ENCODE data around the gene RRBP1.
A peak's percentile ranks its signal among the peaks of the same experiment; 100 is the strongest.

RRBP1 gene

DNA sequence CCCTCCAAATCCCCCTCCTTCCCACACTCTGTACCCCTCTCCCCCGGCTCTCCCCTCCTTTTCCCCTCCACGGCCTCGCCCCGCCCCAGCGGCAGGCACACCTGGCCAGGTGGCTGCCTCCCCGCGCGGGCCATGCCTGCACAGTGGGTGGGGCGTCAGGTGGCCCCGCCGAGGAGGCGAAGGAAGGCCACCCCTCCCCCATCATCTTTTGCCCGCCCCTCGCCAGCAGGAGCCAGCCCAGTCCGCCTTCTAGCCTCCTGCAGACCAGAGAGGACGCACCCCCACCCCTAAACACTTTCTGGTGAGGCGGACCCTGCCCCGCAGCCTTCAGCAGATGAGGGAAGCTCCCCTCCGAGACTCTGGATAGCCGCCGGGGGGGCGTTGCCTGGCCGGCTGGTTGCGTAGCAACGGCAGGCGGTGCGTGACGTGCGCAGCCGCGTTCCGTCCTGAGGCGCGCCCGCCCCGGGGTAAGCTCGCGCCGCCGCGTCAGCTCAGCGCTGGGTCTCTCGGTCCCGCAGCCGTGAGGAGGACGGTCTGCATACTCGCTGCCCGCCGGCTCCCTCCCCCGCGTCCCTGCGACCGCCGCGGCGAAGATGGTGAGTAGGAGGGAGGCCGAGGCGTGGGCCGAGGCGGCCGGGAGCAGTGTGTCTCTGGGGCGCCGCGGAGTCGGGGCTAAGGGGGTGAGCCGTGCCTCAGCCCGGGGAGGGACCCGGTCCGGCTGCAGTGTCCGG is 112.3 kb downstream of the RRBP1 start, which contains the start of gene DSTN:
Gene DSTN (plus strand): TSS at position 460 of the 731 bp plus-strand sequence. CDS start 134 bp downstream, at position 594.
- Histone ChIP-seq H3K36me3 (ENCODE audit: control insufficient read depth in 1 of 2, insufficient read depth in 2 of 2, low read length in 2 of 2) (no peaks in the 10 kb centered on the region), H3K27ac (ENCODE audit: low read depth, low read length) (peak within 1 kb of the TSS; percentile 96), H3K4me1 (ENCODE audit: control insufficient read depth in 1 of 2, insufficient read depth in 2 of 2, low read length in 2 of 2) (peaks cover 12 to 22% of the 10 kb centered on the region in 2 donors), H3K27me3 (ENCODE audit: control insufficient read depth in 1 of 2, insufficient read depth in 2 of 2, low read length in 2 of 2) (no peaks in the 10 kb centered on the region), H3K9ac (ENCODE audit: low read depth in 1 of 2, low read length in 2 of 2) (peak within 1 kb of the TSS; percentile 87 to 91), H3K9me3 (ENCODE audit: control insufficient read depth in 1 of 2, low read length in 2 of 2) (no peaks in the 10 kb centered on the region), H3K4me3 (ENCODE audit: low read depth in 1 of 2, low read length in 2 of 2) (peak within 1 kb of the TSS; percentile 91 to 95)

DNA sequence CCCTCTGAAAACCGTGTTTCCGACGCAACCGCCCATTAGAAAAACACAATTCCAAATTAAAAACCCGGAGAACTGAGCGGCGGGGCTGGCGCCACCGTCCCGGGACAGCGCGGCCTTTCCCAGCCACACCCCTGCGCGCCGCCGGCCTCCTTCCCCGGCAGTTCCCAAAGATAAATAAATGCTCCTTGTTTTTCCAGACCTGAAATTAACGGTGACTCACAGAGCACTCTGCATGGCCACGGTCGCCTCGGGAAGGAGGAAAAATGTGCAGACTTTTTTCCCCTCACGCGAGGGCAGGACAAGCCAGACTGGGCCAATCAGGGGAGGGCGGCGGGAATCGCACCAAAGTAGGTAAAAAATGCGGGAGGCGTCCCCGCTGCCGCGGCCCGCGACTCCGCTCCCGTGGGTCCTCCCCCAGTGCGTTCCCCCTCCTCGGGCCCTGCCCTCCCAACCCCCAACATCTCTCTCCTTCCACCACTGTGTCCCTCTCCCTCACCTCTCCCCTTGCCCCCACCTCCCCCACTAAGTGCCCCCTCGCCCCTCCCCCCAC is 113.0 kb downstream of the RRBP1 start:
- Histone ChIP-seq H3K27me3 (ENCODE audit: control insufficient read depth in 1 of 2, insufficient read depth in 2 of 2, low read length in 2 of 2) (no peaks in the 10 kb centered on the region), H3K4me1 (ENCODE audit: control insufficient read depth in 1 of 2, insufficient read depth in 2 of 2, low read length in 2 of 2) (peaks cover 12 to 22% of the 10 kb centered on the region in 2 donors), H3K36me3 (ENCODE audit: control insufficient read depth in 1 of 2, insufficient read depth in 2 of 2, low read length in 2 of 2) (no peaks in the 10 kb centered on the region), H3K4me3 (ENCODE audit: low read depth in 1 of 2, low read length in 2 of 2) (peak overlapping the region; percentile 47 to 91), H3K9ac (ENCODE audit: low read depth in 1 of 2, low read length in 2 of 2) (peak overlapping the region; percentile 35 to 53), H3K27ac (ENCODE audit: low read depth, low read length) (peak overlapping the region; percentile 96), H3K9me3 (ENCODE audit: control insufficient read depth in 1 of 2, low read length in 2 of 2) (no peaks in the 10 kb centered on the region)

GRCh38 chr20:17568045-17568788 is 113.8 kb downstream of the RRBP1 start:
- Histone ChIP-seq H3K4me1 (ENCODE audit: control insufficient read depth in 1 of 2, insufficient read depth in 2 of 2, low read length in 2 of 2) (peaks cover 12 to 22% of the 10 kb centered on the region in 2 donors), H3K27ac (ENCODE audit: low read depth, low read length) (peak overlapping the region; percentile 50), H3K9ac (ENCODE audit: low read depth in 1 of 2, low read length in 2 of 2) (peak overlapping the region; percentile 35 to 53), H3K27me3 (ENCODE audit: control insufficient read depth in 1 of 2, insufficient read depth in 2 of 2, low read length in 2 of 2) (no peaks in the 10 kb centered on the region), H3K36me3 (ENCODE audit: control insufficient read depth in 1 of 2, insufficient read depth in 2 of 2, low read length in 2 of 2) (no peaks in the 10 kb centered on the region), H3K4me3 (ENCODE audit: low read depth in 1 of 2, low read length in 2 of 2) (peak overlapping the region; percentile 47 to 91), H3K9me3 (ENCODE audit: control insufficient read depth in 1 of 2, low read length in 2 of 2) (no peaks in the 10 kb centered on the region)

DNA sequence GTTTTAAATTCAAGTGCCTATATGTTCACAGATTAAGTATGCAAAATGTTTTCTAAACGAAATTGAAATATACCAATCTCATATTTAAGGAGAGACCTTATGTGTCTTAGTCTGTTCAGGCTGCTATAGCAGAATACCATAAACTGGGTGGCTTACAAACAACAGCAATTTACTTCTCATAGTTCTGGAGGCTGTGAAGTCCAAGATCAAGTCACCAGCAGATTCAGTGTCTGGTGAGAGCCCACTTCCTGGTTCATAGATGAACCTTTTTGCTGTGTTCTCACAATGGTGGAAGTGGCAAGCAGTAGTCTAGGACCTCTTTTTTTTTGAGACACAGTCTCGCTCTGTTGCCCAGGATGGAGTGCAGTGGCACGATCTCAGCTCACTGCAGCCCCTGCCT is 115.7 kb downstream of the RRBP1 start:
- Histone ChIP-seq H3K36me3 (ENCODE audit: control insufficient read depth in 1 of 2, insufficient read depth in 2 of 2, low read length in 2 of 2) (no peaks in the 10 kb centered on the region), H3K4me1 (ENCODE audit: control insufficient read depth in 1 of 2, insufficient read depth in 2 of 2, low read length in 2 of 2) (peaks cover 11 to 12% of the 10 kb centered on the region in 2 donors), H3K27ac (ENCODE audit: low read depth, low read length) (no peak overlapping the region), H3K9me3 (ENCODE audit: control insufficient read depth in 1 of 2, low read length in 2 of 2) (no peaks in the 10 kb centered on the region), H3K9ac (ENCODE audit: low read depth in 1 of 2, low read length in 2 of 2) (no peak overlapping the region), H3K27me3 (ENCODE audit: control insufficient read depth in 1 of 2, insufficient read depth in 2 of 2, low read length in 2 of 2) (no peaks in the 10 kb centered on the region), H3K4me3 (ENCODE audit: low read depth in 1 of 2, low read length in 2 of 2) (no peak overlapping the region)

- Histone ChIP-seq H3K9ac (ENCODE audit: low read depth in 1 of 2, low read length in 2 of 2) (no peak overlapping the region), H3K4me1 (ENCODE audit: control insufficient read depth in 1 of 2, insufficient read depth in 2 of 2, low read length in 2 of 2) (peaks cover 5 to 6% of the 10 kb centered on the region in 2 donors), H3K27ac (ENCODE audit: low read depth, low read length) (no peak overlapping the region), H3K27me3 (ENCODE audit: control insufficient read depth in 1 of 2, insufficient read depth in 2 of 2, low read length in 2 of 2) (no peaks in the 10 kb centered on the region), H3K4me3 (ENCODE audit: low read depth in 1 of 2, low read length in 2 of 2) (no peak overlapping the region), H3K9me3 (ENCODE audit: control insufficient read depth in 1 of 2, low read length in 2 of 2) (no peaks in the 10 kb centered on the region), H3K36me3 (ENCODE audit: control insufficient read depth in 1 of 2, insufficient read depth in 2 of 2, low read length in 2 of 2) (no peaks in the 10 kb centered on the region)
Observed at GRCh38 chr20:17565169-17565845, 116.7 kb downstream of the RRBP1 start.
